GM12878 (cell line): ENCODE measurements around the gene RFXAP. TPM values are rescaled to one million over a fixed set of nuclear protein-coding genes. Genes with fewer than 3 reads are reported as not detected.
A peak's percentile ranks its signal among the peaks of the same experiment; 100 is the strongest.

Experiments
- ATAC-seq: fragments of 200-7000 bp; cut with Tn5 transposase; 3 replicates; pipeline ENCODE4 v1.9.1; 2020; ENCODE audit warnings: mild to moderate bottlenecking, moderate library complexity
- BruUV-seq: library from RNA; stranded (reverse); fragments of 400-500 nt; replicated peaks from 2 replicates; lab custom pipeline; 2021; lab: Mats Ljungman, UMichigan
- CTCF ChIA-PET: fragments of 300-600 bp; sonication (Branson Sonifier 250); formaldehyde crosslinking; extraction: SDS; loops from one replicate; lab custom pipeline; 2021; ENCODE audit warnings: inconsistent platforms; lab: Yijun Ruan, JAX
- POLR2A ChIA-PET: fragments of 350-600 bp; formaldehyde crosslinking; extraction: SDS; loops from one replicate; lab custom pipeline; 2021; ENCODE audit warnings: inconsistent platforms; lab: Charles Lee
- RAD21 ChIA-PET: fragments of 300-600 bp; sonication (Branson Sonifier 250); formaldehyde crosslinking; loops from one replicate; lab custom pipeline; 2023; ENCODE audit warnings: antibody characterized with exemption; ENCODE audit not compliant: unreplicated experiment; lab: Charles Lee
- SMC1A ChIA-PET: fragments of 300-600 bp; sonication (Branson Sonifier 250); formaldehyde crosslinking; loops from one replicate; lab custom pipeline; 2023; ENCODE audit not compliant: unreplicated experiment, uncharacterized antibody; lab: Charles Lee
- DNase-seq: peaks from one replicate; pipeline ENCODE4 v3.0.0-alpha.2; 2011; ENCODE audit warnings: low read depth, low spot score
- FAIRE-seq: peaks from 3 replicates; lab custom pipeline; 2011; peaks lifted over from hg19 to GRCh38; lab: Jason Lieb, UNC
- H2AFZ ChIP-seq: 2 replicates; pipeline ENCODE4 v1.6.0; 2011; ENCODE audit warnings: low read depth, low read length, control low read depth; ENCODE audit not compliant: control insufficient read depth
- H3K27ac ChIP-seq: 2 replicates; pipeline ENCODE4 v1.5.1; 2011; ENCODE audit warnings: control low read depth; ENCODE audit not compliant: control insufficient read depth, insufficient read depth
- H3K27me3 ChIP-seq, 2 experiments: replicated peaks in 1 of 2; 2 replicates each; pipeline versions ENCODE4 v1.6.0 to v1.6.1; 2011; ENCODE audit warnings: low read length in 1 of 2; ENCODE audit not compliant: control insufficient read depth in 2 of 2, insufficient read depth in 2 of 2
- H3K36me3 ChIP-seq, 2 experiments: 2 replicates each; pipeline ENCODE4 v1.5.1; 2011; ENCODE audit warnings: low read length in 1 of 2; ENCODE audit not compliant: control insufficient read depth in 2 of 2, insufficient read depth in 2 of 2
- H3K4me1 ChIP-seq: 2 replicates; pipeline ENCODE4 v1.6.1; 2011; ENCODE audit warnings: mild to moderate bottlenecking, low read length, moderate library complexity, mixed read lengths; ENCODE audit not compliant: control insufficient read depth, insufficient read depth
- H3K4me2 ChIP-seq: 2 replicates; pipeline ENCODE4 v1.6.0; 2011; ENCODE audit warnings: control low read depth; ENCODE audit not compliant: control insufficient read depth, insufficient read depth
- H3K4me3 ChIP-seq: fragments of 200-600 bp; sonication (generic); 2 replicates; pipeline ENCODE4 v1.5.1; 2016
- H3K79me2 ChIP-seq: 2 replicates; pipeline ENCODE4 v1.6.0; 2011; ENCODE audit warnings: low read length; ENCODE audit not compliant: control insufficient read depth, insufficient read depth
- H3K9ac ChIP-seq: 2 replicates; pipeline ENCODE4 v1.8.0; 2011; ENCODE audit warnings: low read length, control low read depth, mixed read lengths; ENCODE audit not compliant: control insufficient read depth, insufficient read depth
- H3K9me3 ChIP-seq: replicated peaks from 3 replicates; pipeline ENCODE4 v1.5.1; 2011; ENCODE audit warnings: mild to moderate bottlenecking, low read length; ENCODE audit not compliant: control insufficient read depth, insufficient read depth
- H4K20me1 ChIP-seq: 2 replicates; pipeline ENCODE4 v1.6.0; 2011; ENCODE audit not compliant: control insufficient read depth, insufficient read depth
- HDAC6 ChIP-seq: fragments of 200-600 bp; sonication (generic); IDR thresholded peaks from one replicate; pipeline ENCODE4 v1.8.0; 2017; ENCODE audit warnings: antibody characterized with exemption; ENCODE audit not compliant: unreplicated experiment
- KDM1A ChIP-seq: fragments of 200-600 bp; sonication (generic); IDR thresholded peaks from 2 replicates; pipeline ENCODE4 v1.6.1; 2016; ENCODE audit warnings: borderline replicate concordance
- PKNOX1 ChIP-seq: fragments of 450-650 bp; IDR thresholded peaks from 2 replicates; pipeline ENCODE4 v1.6.1; 2016; ENCODE audit warnings: mild to moderate bottlenecking
- RAD21 ChIP-seq: IDR thresholded peaks from 2 replicates; pipeline ENCODE4 v1.6.1; 2011; ENCODE audit warnings: mild to moderate bottlenecking, low read depth, low read length, moderate library complexity; ENCODE audit not compliant: insufficient read depth
- SIN3A ChIP-seq: IDR thresholded peaks from 2 replicates; pipeline ENCODE4 v1.6.1; 2012; ENCODE audit warnings: low read depth, low read length, improper control_type of control experiment
- SMC3 ChIP-seq: IDR thresholded peaks from 2 replicates; pipeline ENCODE4 v1.6.1; 2011; ENCODE audit warnings: low read length, improper control_type of control experiment, borderline replicate concordance
- ZZZ3 ChIP-seq: IDR thresholded peaks from 2 replicates; pipeline ENCODE4 v1.6.1; 2011; ENCODE audit warnings: low read depth; ENCODE audit not compliant: control insufficient read depth, insufficient read length
- WGBS: methylation state at CpG from one replicate; pipeline ENCODE4 v1.1.6; 2016; ENCODE audit warnings: low lambda C conversion rate; ENCODE audit not compliant: insufficient replicate concordance, insufficient coverage; ENCODE audit errors: missing lambda C conversion rate; 5-methylcytosine and 5-hydroxymethylcytosine counted together
- in situ Hi-C: fragments of 300-500 bp; cut with MboI; formaldehyde crosslinking; loops from 9 replicates; pipeline ENCODE4 v1.14.3; 2018; ENCODE audit warnings: mixed read lengths
- intact Hi-C: fragments of 100-400 bp; cut with micrococcal nuclease; formaldehyde crosslinking; loops from one replicate; pipeline ENCODE4 v1.14.2; 2022; ENCODE audit not compliant: unreplicated experiment
- polyA plus RNA-seq, 11 experiments: library from polyadenylated mRNA; depleted of rRNA in 4 of 11; unstranded in 6 of 11; stranded (reverse) in 5 of 11; fragments of >200 nt; fragmentation: Nextera tagmentation in 4 of 11; fragmentation: Illumina TruSeq in 1 of 11; extraction: Ambion mirVana in 4 of 11; extraction: Trizol in 1 of 11; gene quantifications; 1 replicate in 1 of 11; 2 replicates in 10 of 11; pipeline versions ENCODE4 v1.2.1 to v1.2.3, GENCODE V29; 2011 to 2016; ENCODE audit warnings: inconsistent platforms in 2 of 11, missing spikeins in 2 of 11, low read depth in 1 of 11
- total RNA-seq, 4 experiments: library from RNA; depleted of rRNA in 3 of 4; stranded (reverse); fragments of >200 nt in 3 of 4; fragmentation: Illumina TruSeq in 1 of 4; extraction: Trizol in 1 of 4; gene quantifications; 2 replicates each; pipeline versions ENCODE4 v1.2.1 to v1.2.3, GENCODE V29; 2013 to 2021
- TF ChIP-seq, protein P1 (sequence below): fragments of 450-650 bp; IDR thresholded peaks from 2 replicates; pipeline ENCODE4 v1.6.1; 2018; ENCODE audit warnings: borderline replicate concordance, mild to moderate bottlenecking; ENCODE audit not compliant: partially characterized antibody
- TF ChIP-seq, protein P2 (sequence below): fragments of 150-350 bp; IDR thresholded peaks from 2 replicates; pipeline ENCODE4 v1.6.1; 2014; ENCODE audit warnings: mild to moderate bottlenecking, low read depth, low read length

RFXAP gene
- total and polyA plus RNA-seq, 10 of the 15 experiments (the other 5 are each of a cell fraction or from before 2014, with no cell fraction given), result 3.4 to 13.3 (median 7.7) TPM

GRCh38 chr13:36857253-36857652 is 38.2 kb downstream of the RFXAP start:
- no peak for TF ChIP-seq HDAC6
- TF ChIP-seq PKNOX1, result no peak
- no peak for TF ChIP-seq SIN3A
- TF ChIP-seq, all 136 proteins: peak for 0
- H3K27me3 ChIP-seq, result no peaks in the 10 kb centered on the region; a peak in 1 of 4 replicates
- no peak for FAIRE-seq
- POLR2A ChIA-PET, result no interaction called here
- H2AFZ ChIP-seq, result no peak overlapping the region
- intact Hi-C loops, result loop anchor here (10.0 kb wide), 1 partner anchor 208 kb away; no protein-coding TSS in a partner anchor
- BruUV-seq, result no TSS peak
- H3K9me3 ChIP-seq, result no peaks in the 10 kb centered on the region
- no peak overlapping the region for H3K27ac ChIP-seq
- no peak for DNase-seq
- H4K20me1 ChIP-seq, result no peaks in the 10 kb centered on the region
- H3K4me3 ChIP-seq, result no peak overlapping the region
- in situ Hi-C loops, result loop anchor here (5.0 to 10.0 kb wide), 2 partner anchors 125 to 208 kb away; no protein-coding TSS in a partner anchor
- H3K36me3 ChIP-seq, result no peaks in the 10 kb centered on the region
- SMC1A ChIA-PET, result interaction anchor here (1.0 to 2.6 kb wide), 3 partner anchors 8 to 126 kb away, joined by 3 to 14 read pairs (median 14); no protein-coding TSS in a partner anchor
- ATAC-seq, result no peak; the same call in 2 of the 3 replicates
- no peaks in the 10 kb centered on the region for H3K79me2 ChIP-seq
- H3K4me2 ChIP-seq, result no peak overlapping the region
- RAD21 ChIA-PET, result interaction anchor here (3.8 kb wide), 1 partner anchor 125 kb away, joined by 37 read pairs; no protein-coding TSS in a partner anchor
- no peak overlapping the region for H3K9ac ChIP-seq
- CTCF ChIA-PET, result interaction anchor here (1.0 to 7.6 kb wide), 6 partner anchors 10 to 211 kb away, joined by 3 to 100 read pairs (median 4); no protein-coding TSS in a partner anchor
- H3K4me1 ChIP-seq, result no peaks in the 10 kb centered on the region

GRCh38 chr13:36858290-36858689 is 39.3 kb downstream of the RFXAP start:
- 2% methylated on average over 3 of the region's 3 CpGs for WGBS
- no peak overlapping the region for H3K27ac ChIP-seq
- H3K27me3 ChIP-seq, result no peaks in the 10 kb centered on the region; a peak in 1 of 4 replicates
- intact Hi-C loops (loop anchor here (1.0 to 10.0 kb wide), 2 partner anchors 123 to 207 kb away; no protein-coding TSS in a partner anchor), in situ Hi-C loops (loop anchor here (5.0 to 10.0 kb wide), 2 partner anchors 124 to 207 kb away; no protein-coding TSS in a partner anchor)
- H3K4me1 ChIP-seq, result no peaks in the 10 kb centered on the region
- BruUV-seq, result no TSS peak
- ATAC-seq (peak; percentile 91), DNase-seq (no peak), FAIRE-seq (no peak)
- RAD21 ChIA-PET, result interaction anchor here (1.0 to 3.8 kb wide), 3 partner anchors 116 to 212 kb away, joined by 3 to 37 read pairs (median 5); no protein-coding TSS in a partner anchor
- no peak overlapping the region for H3K9ac ChIP-seq
- no peaks in the 10 kb centered on the region for H3K9me3 ChIP-seq
- CTCF ChIA-PET, result interaction anchor here (0.6 to 7.6 kb wide), 18 partner anchors 9 to 1574 kb away, joined by 3 to 100 read pairs (median 4); no protein-coding TSS in a partner anchor
- no peaks in the 10 kb centered on the region for H4K20me1 ChIP-seq
- H3K4me3 ChIP-seq, result no peak overlapping the region
- no peaks in the 10 kb centered on the region for H3K79me2 ChIP-seq
- no peak overlapping the region for H2AFZ ChIP-seq
- no peaks in the 10 kb centered on the region for H3K36me3 ChIP-seq
- POLR2A ChIA-PET, result no interaction called here
- no peak overlapping the region for H3K4me2 ChIP-seq
- SMC1A ChIA-PET, result interaction anchor here (0.7 to 2.6 kb wide), 7 partner anchors 9 to 575 kb away, joined by 3 to 14 read pairs (median 3); no protein-coding TSS in a partner anchor
- no peak for TF ChIP-seq KDM1A
- TF ChIP-seq, protein P1, sequence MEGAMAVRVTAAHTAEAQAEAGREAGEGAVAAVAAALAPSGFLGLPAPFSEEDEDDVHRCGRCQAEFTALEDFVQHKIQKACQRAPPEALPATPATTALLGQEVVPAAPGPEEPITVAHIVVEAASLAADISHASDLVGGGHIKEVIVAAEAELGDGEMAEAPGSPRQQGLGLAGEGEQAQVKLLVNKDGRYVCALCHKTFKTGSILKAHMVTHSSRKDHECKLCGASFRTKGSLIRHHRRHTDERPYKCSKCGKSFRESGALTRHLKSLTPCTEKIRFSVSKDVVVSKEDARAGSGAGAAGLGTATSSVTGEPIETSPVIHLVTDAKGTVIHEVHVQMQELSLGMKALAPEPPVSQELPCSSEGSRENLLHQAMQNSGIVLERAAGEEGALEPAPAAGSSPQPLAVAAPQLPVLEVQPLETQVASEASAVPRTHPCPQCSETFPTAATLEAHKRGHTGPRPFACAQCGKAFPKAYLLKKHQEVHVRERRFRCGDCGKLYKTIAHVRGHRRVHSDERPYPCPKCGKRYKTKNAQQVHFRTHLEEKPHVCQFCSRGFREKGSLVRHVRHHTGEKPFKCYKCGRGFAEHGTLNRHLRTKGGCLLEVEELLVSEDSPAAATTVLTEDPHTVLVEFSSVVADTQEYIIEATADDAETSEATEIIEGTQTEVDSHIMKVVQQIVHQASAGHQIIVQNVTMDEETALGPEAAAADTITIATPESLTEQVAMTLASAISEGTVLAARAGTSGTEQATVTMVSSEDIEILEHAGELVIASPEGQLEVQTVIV, result no peak
- TF ChIP-seq SMC3, result peak; percentile 54; the same call in 1 of the 2 replicates
- no peak for TF ChIP-seq ZZZ3
- peak; percentile 58 for TF ChIP-seq RAD21
- TF ChIP-seq, protein P2, sequence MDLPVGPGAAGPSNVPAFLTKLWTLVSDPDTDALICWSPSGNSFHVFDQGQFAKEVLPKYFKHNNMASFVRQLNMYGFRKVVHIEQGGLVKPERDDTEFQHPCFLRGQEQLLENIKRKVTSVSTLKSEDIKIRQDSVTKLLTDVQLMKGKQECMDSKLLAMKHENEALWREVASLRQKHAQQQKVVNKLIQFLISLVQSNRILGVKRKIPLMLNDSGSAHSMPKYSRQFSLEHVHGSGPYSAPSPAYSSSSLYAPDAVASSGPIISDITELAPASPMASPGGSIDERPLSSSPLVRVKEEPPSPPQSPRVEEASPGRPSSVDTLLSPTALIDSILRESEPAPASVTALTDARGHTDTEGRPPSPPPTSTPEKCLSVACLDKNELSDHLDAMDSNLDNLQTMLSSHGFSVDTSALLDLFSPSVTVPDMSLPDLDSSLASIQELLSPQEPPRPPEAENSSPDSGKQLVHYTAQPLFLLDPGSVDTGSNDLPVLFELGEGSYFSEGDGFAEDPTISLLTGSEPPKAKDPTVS, result no peak
